Inflammatory macrophage treated with lipopolysaccharide for 4 hours (primary cell): ENCODE data around the gene POLE.

Experiments
- DNase-seq: peaks from one replicate; pipeline ENCODE4 v3.0.0-alpha.2; 2020

Gene POLE

GRCh38 chr12:132575661-132576060 is 111.5 kb downstream of the POLE start:
- DNase-seq = no peak

- DNase-seq = no peak
Measured at GRCh38 chr12:132574271-132574996, 112.7 kb downstream of the POLE start.
